ENCODE measurements around the gene CORT.

Gene CORT

GRCh38 chr1:10497109-10497508, 47.3 kb downstream of the CORT start:
- no peak for DNase-seq
- intact Hi-C loops (cut with DNase I): no loop called here

- no peak for DNase-seq
- intact Hi-C loops (cut with DNase I): no loop called here
Measured at GRCh38 chr1:10498231-10498630, 48.4 kb downstream of the CORT start.
